Measurements from ENCODE around the gene JAZF1. TPM values are rescaled to one million over a fixed set of nuclear protein-coding genes. Genes with fewer than 3 reads are reported as not detected.

Gene JAZF1
- total RNA-seq, 1 experiment from 2014 or later = 15.3 TPM

- in situ Hi-C loops (cut with HindIII; ENCODE audit: low pct_unique_long_range_greater_than_20kb, low sequenced_read_pairs) = no loop called here
- DNase-seq (ENCODE audit: low read depth, low spot score) = no peak
These were observed 184.5 kb downstream of the JAZF1 start for GRCh38 chr7:27996141-27996540.

GRCh38 chr7:27995228-27995627 lies 185.4 kb downstream of the JAZF1 start:
- in situ Hi-C loops (cut with HindIII; ENCODE audit: low pct_unique_long_range_greater_than_20kb, low sequenced_read_pairs) = no loop called here
- DNase-seq (ENCODE audit: low read depth, low spot score) = no peak

GRCh38 chr7:27994639-27995038 lies 186.0 kb downstream of the JAZF1 start:
- in situ Hi-C loops (cut with HindIII; ENCODE audit: low pct_unique_long_range_greater_than_20kb, low sequenced_read_pairs) = no loop called here
- peak; percentile 55 for DNase-seq (ENCODE audit: low read depth, low spot score)

GRCh38 chr7:27992755-27993493 lies 187.7 kb downstream of the JAZF1 start:
- DNase-seq (ENCODE audit: low read depth, low spot score) = no peak
- in situ Hi-C loops (cut with HindIII; ENCODE audit: low pct_unique_long_range_greater_than_20kb, low sequenced_read_pairs) = no loop called here

DNA sequence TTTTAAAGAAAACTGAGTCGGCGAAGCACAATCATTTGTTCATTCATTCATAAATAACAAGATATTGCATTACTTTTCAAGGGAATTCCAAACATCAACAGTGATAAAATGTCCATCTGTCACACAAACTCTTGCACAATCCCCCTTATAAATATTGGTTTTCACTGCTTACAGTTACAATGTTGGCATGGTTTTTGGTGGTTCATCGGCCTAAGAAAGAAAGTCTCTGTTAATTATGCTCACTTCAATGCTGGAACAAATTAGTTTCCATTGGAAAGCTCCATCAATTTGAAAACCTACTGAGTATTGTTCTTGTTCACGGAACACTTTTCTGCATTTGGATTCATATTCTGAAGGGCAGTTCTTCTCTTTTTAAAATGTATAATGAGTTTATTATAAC lies 188.5 kb downstream of the JAZF1 start:
- in situ Hi-C loops (cut with HindIII; ENCODE audit: low pct_unique_long_range_greater_than_20kb, low sequenced_read_pairs) = no loop called here
- peak; percentile 78 for DNase-seq (ENCODE audit: low read depth, low spot score)

GRCh38 chr7:27991006-27991528 lies 189.5 kb downstream of the JAZF1 start:
- in situ Hi-C loops (cut with HindIII; ENCODE audit: low pct_unique_long_range_greater_than_20kb, low sequenced_read_pairs) = no loop called here
- no peak for DNase-seq (ENCODE audit: low read depth, low spot score)

GRCh38 chr7:27976531-27976930 lies 204.1 kb downstream of the JAZF1 start:
- in situ Hi-C loops (cut with HindIII; ENCODE audit: low pct_unique_long_range_greater_than_20kb, low sequenced_read_pairs) = no loop called here
- no peak for DNase-seq (ENCODE audit: low read depth, low spot score)

GRCh38 chr7:27973625-27974024 lies 207.0 kb downstream of the JAZF1 start:
- no peak for DNase-seq (ENCODE audit: low read depth, low spot score)
- in situ Hi-C loops (cut with HindIII; ENCODE audit: low pct_unique_long_range_greater_than_20kb, low sequenced_read_pairs) = no loop called here

GRCh38 chr7:27972276-27972675 lies 208.3 kb downstream of the JAZF1 start:
- in situ Hi-C loops (cut with HindIII; ENCODE audit: low pct_unique_long_range_greater_than_20kb, low sequenced_read_pairs) = no loop called here
- no peak for DNase-seq (ENCODE audit: low read depth, low spot score)

- in situ Hi-C loops (cut with HindIII; ENCODE audit: low pct_unique_long_range_greater_than_20kb, low sequenced_read_pairs) = no loop called here
- DNase-seq (ENCODE audit: low read depth, low spot score) = no peak
These were observed 209.3 kb downstream of the JAZF1 start for GRCh38 chr7:27971171-27971812.

- in situ Hi-C loops (cut with HindIII; ENCODE audit: low pct_unique_long_range_greater_than_20kb, low sequenced_read_pairs) = no loop called here
- DNase-seq (ENCODE audit: low read depth, low spot score) = no peak
These were observed 210.2 kb downstream of the JAZF1 start for GRCh38 chr7:27970350-27970749.

- no peak for DNase-seq (ENCODE audit: low read depth, low spot score)
- in situ Hi-C loops (cut with HindIII; ENCODE audit: low pct_unique_long_range_greater_than_20kb, low sequenced_read_pairs) = no loop called here
These were observed 211.2 kb downstream of the JAZF1 start for GRCh38 chr7:27969346-27969745.

GRCh38 chr7:27967639-27968038 lies 213.0 kb downstream of the JAZF1 start:
- in situ Hi-C loops (cut with HindIII; ENCODE audit: low pct_unique_long_range_greater_than_20kb, low sequenced_read_pairs) = no loop called here

DNA sequence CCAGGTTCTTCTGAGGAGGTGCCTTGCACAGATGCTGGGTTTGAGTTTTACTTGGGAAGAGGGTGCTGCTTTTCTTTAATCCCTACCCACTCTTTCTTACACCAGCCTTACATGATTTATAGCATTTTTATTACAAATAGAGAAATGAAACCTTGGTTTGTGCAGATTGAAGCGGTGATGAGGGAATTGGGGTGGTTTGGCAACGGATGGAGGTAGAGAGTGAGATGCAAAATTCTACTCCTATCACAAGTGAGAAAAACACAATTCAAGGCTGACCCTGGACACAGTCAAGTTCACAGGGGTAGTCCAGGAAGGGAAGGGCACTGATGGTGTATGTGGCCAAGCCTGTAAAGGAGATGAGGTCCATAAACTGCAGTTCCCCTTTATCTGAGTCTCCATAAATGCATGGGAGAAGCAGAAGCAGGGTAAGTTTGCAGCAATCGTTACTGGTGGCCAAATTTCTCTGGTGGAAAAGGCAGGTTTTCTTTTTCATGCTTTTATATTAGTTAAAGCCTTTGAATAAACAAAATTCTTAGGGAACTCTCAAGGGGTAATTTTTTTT lies 214.3 kb downstream of the JAZF1 start:
- in situ Hi-C loops (cut with HindIII; ENCODE audit: low pct_unique_long_range_greater_than_20kb, low sequenced_read_pairs) = no loop called here
- no peak for DNase-seq (ENCODE audit: low read depth, low spot score)

More at GRCh38 chr7:27967639-27968038, 213.0 kb downstream of the JAZF1 start:
- DNase-seq (ENCODE audit: low read depth, low spot score) = no peak

GRCh38 chr7:27965650-27966049 lies 214.9 kb downstream of the JAZF1 start:
- no peak for DNase-seq (ENCODE audit: low read depth, low spot score)
- in situ Hi-C loops (cut with HindIII; ENCODE audit: low pct_unique_long_range_greater_than_20kb, low sequenced_read_pairs) = no loop called here

GRCh38 chr7:27964820-27965219 lies 215.8 kb downstream of the JAZF1 start:
- in situ Hi-C loops (cut with HindIII; ENCODE audit: low pct_unique_long_range_greater_than_20kb, low sequenced_read_pairs) = no loop called here
- DNase-seq (ENCODE audit: low read depth, low spot score) = no peak

- in situ Hi-C loops (cut with HindIII; ENCODE audit: low pct_unique_long_range_greater_than_20kb, low sequenced_read_pairs) = no loop called here
- DNase-seq (ENCODE audit: low read depth, low spot score) = no peak
These were observed 217.5 kb downstream of the JAZF1 start for GRCh38 chr7:27963056-27963455.

- no peak for DNase-seq (ENCODE audit: low read depth, low spot score)
- in situ Hi-C loops (cut with HindIII; ENCODE audit: low pct_unique_long_range_greater_than_20kb, low sequenced_read_pairs) = no loop called here
These were observed 218.3 kb downstream of the JAZF1 start for GRCh38 chr7:27962273-27962672.

- in situ Hi-C loops (cut with HindIII; ENCODE audit: low pct_unique_long_range_greater_than_20kb, low sequenced_read_pairs) = no loop called here
- DNase-seq (ENCODE audit: low read depth, low spot score) = peak; percentile 31
These were observed 219.3 kb downstream of the JAZF1 start for GRCh38 chr7:27961255-27961654.
